Raji (cell line): ENCODE data around the gene ADAMTSL4.

ENCODE experiments used
- POLR2A ChIP-seq: IDR thresholded peaks from 2 replicates; pipeline ENCODE4 v1.6.1; 2011; ENCODE audit warnings: low read depth, low read length, control low read depth; ENCODE audit not compliant: insufficient read depth

The ADAMTSL4 gene

GRCh38 chr1:150546294-150546937, 2.8 kb upstream of the ADAMTSL4 start:
- no peak for TF ChIP-seq POLR2A

GRCh38 chr1:150548324-150548631, 930 bp upstream of the ADAMTSL4 start:
- no peak for TF ChIP-seq POLR2A

- no peak for TF ChIP-seq POLR2A
These were observed 451 bp downstream of the ADAMTSL4 start for GRCh38 chr1:150549496-150550221.

- TF ChIP-seq POLR2A: no peak
These were observed 1.2 kb downstream of the ADAMTSL4 start for GRCh38 chr1:150550222-150551050.

- no peak for TF ChIP-seq POLR2A
These were observed 2.0 kb downstream of the ADAMTSL4 start for GRCh38 chr1:150551051-150551783.

- no peak for TF ChIP-seq POLR2A
These were observed 2.5 kb downstream of the ADAMTSL4 start for GRCh38 chr1:150551784-150552127.

GRCh38 chr1:150552128-150552910, 3.1 kb downstream of the ADAMTSL4 start:
- TF ChIP-seq POLR2A: no peak

- no peak for TF ChIP-seq POLR2A
These were observed 3.7 kb downstream of the ADAMTSL4 start for GRCh38 chr1:150552911-150553289.

GRCh38 chr1:150553392-150554085, 4.3 kb downstream of the ADAMTSL4 start:
- TF ChIP-seq POLR2A: no peak

- no peak for TF ChIP-seq POLR2A
These were observed 4.9 kb downstream of the ADAMTSL4 start for GRCh38 chr1:150554086-150554452.

GRCh38 chr1:150555198-150555970, 6.2 kb downstream of the ADAMTSL4 start:
- no peak for TF ChIP-seq POLR2A

GRCh38 chr1:150555971-150556865, 7.0 kb downstream of the ADAMTSL4 start:
- TF ChIP-seq POLR2A: no peak
